Upper lobe of left lung (tissue), 4 donors: ENCODE measurements around the gene UACA.

ENCODE experiments used
- POLR2A ChIP-seq, 4 donors: fragments of 450-650 bp; IDR thresholded peaks; one replicate each; pipeline ENCODE4 v1.5.1; 2016 to 2017; ENCODE audit warnings: antibody characterized with exemption in 4 of 4, mild to moderate bottlenecking in 2 of 4
- POLR2AphosphoS5 ChIP-seq, 2 donors: sonication (generic); formaldehyde crosslinking; IDR thresholded peaks; one replicate each; pipeline ENCODE4 v1.5.1; 2017; ENCODE audit warnings: antibody characterized with exemption in 2 of 2
- TF ChIP-seq, protein P1 (sequence below), 6 experiments: fragments of 450-650 bp in 4 of 6; fragments of 200-600 bp in 2 of 6; sonication (generic) in 2 of 6; IDR thresholded peaks; one replicate each; pipeline ENCODE4 v1.5.1; 2016 to 2019; ENCODE audit warnings: antibody characterized with exemption in 6 of 6

DNA sequence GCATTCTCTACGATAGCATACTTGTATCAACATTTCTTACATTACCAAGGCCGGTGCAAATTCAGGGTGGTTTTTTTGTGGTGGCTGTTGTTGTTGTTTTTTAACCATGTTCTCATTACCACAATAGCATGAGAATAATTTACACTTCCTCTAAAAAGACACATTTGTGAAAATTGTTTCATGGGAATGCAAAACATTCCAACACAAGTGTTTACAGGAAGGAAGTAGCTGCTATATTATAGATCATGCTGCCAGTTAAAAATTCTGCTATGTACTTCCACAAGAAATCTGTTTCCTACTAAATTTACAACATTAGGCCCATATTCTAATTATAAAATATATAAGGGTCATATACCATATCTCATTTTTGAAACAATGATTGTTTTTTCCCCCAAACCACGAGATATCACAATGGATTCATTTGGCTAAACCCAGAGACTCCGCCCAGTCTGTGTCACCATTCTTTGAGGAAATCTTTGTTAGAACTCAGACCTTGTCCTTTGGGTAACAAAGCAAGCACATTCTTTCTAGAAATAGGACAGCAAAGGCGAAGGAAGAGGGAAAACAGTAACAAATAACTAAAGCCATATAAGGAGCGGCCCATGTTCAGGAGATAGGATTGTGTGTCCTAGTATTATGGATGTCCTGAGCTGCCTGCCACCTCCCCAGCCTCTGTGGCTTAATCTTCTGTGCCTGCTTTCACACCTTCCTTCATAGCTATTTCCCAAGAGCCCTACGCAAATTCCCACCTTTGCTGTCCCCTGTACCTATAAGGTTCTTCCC lies 60.1 kb downstream of the UACA start:
- TF ChIP-seq, protein P1, sequence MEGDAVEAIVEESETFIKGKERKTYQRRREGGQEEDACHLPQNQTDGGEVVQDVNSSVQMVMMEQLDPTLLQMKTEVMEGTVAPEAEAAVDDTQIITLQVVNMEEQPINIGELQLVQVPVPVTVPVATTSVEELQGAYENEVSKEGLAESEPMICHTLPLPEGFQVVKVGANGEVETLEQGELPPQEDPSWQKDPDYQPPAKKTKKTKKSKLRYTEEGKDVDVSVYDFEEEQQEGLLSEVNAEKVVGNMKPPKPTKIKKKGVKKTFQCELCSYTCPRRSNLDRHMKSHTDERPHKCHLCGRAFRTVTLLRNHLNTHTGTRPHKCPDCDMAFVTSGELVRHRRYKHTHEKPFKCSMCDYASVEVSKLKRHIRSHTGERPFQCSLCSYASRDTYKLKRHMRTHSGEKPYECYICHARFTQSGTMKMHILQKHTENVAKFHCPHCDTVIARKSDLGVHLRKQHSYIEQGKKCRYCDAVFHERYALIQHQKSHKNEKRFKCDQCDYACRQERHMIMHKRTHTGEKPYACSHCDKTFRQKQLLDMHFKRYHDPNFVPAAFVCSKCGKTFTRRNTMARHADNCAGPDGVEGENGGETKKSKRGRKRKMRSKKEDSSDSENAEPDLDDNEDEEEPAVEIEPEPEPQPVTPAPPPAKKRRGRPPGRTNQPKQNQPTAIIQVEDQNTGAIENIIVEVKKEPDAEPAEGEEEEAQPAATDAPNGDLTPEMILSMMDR (IDR thresholded peaks at IDR 0.05) = no peak
- TF ChIP-seq POLR2A (IDR thresholded peaks at IDR 0.05) (no peak), POLR2AphosphoS5 (IDR thresholded peaks at IDR 0.05) (no peak)
